GM19328 (cell line): ENCODE results near the gene APOBEC3A.
"Not testable (repeated sequence)": the region's sequence is repeated elsewhere in the genome, so short reads cannot be mapped to it uniquely, and the experiment has no call there.

Source experiments
- ATAC-seq: cut with Tn5 transposase; IDR thresholded peaks from one replicate; pipeline ENCODE4 v1.9.1; 2021; ENCODE audit warnings: mild to moderate bottlenecking, moderate library complexity; ENCODE audit not compliant: unreplicated experiment

The APOBEC3A gene

DNA sequence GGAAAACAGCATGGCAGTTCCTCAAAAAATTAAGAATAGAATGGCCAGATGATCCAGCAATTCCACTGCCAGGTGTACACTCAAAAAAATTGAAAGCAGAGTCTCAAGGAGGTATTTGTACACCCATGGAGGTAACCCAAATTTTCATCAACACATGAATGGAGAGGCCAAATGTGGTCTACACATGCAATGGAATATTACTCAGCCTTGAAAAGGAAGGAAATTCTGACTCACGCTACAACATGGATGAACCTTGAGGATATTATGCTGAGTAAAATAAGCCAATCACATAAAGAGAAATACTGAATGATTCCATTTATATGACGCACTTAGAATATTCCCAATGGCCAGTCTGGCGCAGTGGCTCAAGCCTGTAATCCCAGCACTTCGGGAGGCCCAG is 19.9 kb downstream of the APOBEC3A start:
- ATAC-seq = not testable (repeated sequence)

DNA sequence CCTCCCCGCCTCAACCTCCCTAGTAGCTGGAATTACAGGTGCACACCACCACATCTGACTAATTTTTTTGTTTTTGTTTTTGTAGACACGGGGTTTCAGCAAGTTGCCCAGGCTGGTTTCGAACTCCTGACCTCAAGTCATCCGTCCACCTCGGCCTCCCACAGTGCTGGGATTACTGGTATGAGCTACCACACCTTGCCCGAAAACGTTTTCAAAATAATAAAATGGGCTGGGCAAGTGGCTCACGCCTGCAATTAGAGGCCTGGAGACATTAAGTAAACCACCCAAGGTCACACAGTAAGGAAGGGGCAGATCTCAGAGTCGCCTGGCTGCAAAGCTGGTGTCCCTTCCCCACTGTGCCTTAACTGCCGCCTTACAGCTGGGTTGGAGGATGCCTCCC is 23.2 kb downstream of the APOBEC3A start:
- ATAC-seq = not testable (repeated sequence)

DNA sequence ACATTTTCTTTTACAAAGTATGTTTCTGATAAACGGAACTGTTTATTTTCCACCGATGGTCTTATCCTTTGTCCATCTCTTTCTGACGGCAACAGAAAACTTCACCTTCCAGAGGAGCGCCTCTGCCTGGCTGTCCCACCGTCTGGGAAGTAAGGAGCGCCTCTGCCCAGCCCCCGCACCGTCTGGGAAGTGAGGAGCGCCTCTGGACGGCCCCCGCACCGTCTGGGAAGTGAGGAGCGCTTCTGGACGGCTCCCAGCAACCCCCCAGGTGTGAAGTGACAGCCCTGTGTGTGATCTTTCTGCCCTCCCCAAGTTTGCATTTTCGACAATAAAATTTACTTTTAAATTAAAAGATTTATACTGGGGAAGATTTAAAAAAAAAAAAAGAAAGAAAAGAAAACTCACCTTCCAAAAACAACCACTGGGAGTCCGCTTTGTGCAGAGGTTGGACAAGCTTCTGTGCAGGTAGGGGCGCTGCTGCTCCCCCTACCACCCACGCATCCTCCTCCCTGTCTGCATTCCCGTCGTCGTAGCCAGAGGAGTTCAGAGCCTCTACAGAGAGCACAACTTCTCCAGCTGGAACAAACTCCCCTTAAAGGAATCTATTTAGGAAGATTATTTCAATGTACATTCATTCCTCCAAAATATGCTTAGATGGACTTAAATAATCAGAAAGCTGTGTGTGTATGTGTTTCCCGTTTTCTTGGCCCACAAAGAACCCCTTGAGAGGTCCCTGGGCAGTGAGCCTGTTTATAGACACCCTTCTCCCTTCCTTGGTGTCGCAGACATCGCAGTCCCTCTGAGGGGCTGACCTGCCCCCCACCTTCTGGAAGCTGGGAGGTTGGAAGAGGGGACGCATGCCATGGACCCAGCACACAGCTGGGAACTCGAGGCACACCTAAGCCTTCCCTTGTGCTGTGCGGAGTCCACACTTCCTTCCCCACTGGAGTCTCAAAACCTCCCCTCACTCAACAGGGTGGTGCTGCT is 23.9 kb downstream of the APOBEC3A start:
- ATAC-seq = no peak

DNA sequence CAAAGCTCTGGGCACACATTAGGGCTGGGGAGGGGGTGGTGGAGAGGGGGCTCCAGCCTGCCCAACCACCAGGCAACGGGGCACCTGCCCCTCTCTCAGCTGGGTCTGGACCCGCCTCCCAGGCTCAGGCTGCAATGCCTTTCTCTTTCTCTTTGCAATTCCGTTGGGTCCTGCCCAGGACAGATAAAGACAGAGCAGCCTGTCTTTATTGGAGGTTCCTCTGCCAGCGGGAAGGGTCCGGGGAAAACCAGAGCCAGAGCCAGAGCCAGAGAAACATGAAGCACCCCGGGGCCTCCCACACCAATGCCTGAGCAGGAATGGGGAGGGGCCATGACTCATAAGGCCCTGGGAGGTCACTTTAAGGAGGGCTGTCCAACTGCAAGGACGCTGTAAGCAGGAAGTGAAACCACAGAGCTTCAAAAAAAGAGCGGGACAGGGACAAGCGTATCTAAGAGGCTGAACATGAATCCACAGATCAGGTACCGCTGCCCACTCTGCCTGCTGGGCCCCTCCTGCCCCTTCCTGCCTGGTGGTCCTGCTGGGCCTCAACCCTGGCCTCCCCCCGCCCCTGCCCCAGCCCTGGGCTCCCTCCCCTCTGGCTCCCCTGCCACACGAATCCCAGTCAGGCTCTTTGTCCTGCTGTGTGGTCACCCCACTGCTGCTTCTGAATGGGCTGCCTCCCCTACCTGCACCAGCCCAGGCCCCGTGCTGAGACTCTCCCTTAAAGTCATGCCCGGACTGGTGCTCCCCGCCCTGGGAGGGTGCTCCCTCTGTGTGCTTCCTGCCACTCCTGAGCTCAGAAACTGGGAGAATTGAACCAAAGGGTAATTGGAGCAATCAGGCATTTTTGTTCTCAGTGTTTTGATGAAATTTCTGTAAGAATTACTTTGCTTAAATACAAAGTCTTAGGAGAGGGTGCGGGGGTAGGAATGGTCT is 24.9 kb downstream of the APOBEC3A start, which contains the start of gene APOBEC3B:
TSS of gene APOBEC3B (plus strand) at position 356 of the 936 bp plus-strand sequence. CDS start at position 463, 107 bp downstream.
- no peak for ATAC-seq

DNA sequence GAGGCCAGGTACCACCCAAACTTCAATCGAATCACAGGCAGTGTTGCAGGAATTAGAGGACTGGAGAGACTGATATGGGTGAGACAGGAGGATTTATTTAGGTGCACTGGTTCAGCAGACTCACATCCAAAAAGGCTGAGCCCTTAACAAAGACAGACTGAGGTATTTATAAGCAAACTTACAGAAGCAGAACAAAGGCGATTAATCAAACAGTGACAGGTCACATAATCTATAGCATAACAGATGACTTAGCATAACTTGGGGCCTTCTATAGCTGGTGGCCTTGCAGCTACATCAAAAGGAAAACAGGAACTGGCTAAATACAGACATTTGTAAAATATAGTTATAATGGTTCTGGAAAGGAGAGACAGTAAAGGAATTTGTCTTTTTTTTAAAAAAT is 26.8 kb downstream of the APOBEC3A start:
- ATAC-seq = no peak

DNA sequence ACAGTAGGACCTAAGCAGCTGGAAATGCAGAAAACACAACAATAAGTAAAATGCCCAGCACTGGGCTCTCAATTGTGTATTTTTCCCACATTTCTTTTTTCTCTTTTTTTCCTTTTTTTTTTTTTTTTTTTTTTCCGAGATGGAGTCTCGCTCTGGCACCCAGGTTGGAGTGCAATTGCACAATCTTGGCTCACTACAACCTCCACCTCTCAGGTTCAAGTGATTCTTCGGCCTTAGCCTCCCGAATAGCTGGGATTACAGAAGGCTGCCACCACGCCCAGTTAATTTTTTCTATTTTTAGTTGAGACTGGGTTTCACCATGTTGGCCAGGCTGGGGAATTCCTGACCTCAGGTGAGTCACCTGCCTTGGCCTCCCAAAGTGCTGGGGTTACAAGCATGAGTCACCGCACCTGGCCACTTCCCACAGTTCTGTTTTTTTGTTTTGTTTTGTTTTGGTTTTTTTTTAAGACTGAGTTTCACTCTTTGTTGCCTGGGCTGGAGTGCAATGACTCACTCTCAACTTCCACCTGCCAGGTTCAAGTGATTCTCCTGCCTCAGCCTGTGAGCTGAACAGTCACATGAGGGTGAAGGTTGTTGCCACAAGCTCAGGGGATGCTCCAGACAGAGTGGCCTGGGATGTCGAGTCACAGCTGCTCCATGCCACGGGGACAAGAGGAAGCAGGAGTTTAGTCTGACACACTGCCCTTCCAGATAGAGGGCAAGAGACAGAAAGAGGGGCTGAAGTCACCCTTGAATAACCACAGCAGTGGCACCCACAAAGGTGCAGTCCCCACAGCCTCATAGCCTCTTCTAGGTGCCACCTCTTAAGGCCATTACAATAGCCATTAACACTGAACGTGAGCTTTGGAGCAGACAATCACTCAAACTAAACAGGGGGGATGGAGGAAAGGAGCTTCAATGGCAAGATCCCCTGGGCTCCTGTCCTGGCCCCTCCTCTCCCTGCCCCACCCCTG is 27.7 kb downstream of the APOBEC3A start:
- not testable (repeated sequence) for ATAC-seq

DNA sequence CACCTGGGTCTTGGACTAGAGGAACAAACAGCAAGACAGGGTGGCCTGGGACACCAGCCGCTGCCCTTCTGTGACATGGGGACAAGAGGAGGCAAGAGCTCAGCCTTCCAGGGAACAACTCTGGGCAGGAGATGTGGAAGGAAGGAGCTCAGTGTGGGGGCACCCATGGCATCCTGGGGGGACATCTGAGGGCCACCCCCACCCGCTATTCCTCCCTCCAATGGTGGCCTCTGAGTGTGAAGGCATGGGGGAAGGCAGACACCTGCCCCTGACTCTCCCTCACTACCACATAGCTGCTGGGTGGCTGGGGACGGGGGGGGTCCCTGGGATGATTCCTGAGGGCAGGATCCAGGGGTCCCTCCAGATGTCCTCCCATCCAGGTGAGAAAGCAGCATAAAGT is 29.2 kb downstream of the APOBEC3A start:
- ATAC-seq = no peak

DNA sequence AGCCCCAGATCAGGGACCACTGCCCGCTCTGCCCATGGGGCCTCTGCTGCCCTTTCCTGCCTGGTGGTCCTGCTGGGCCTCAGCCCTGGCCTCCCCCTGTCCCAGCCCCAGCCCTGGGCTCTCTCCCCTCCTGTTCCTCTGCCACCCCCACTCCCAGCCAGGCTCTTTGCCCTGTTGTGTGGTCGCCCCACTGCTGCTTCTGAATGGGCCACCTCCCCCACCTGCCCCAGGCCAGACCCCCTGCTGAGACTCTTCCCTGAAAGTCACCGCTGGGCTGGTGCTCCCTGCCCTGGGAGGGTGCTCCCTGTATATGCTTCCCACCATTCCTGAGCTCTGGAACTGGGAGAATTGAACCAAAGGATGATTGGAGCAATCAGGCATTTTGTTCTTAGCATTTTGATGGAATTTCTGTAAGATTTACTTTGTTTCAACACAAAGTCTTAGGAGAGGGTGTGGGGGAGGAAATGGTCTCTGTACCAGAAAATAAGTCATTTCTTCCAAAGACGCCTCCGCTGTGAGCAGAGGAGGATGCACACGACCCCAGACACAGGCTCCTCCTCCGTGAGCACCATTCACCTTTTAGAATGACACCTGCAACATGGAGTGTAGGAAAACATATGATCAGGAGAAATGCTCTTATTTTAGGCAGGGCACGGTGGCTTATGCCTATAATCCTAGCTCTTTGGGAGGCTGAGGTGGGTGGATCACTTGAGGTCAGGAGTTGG is 29.9 kb downstream of the APOBEC3A start:
- ATAC-seq = no peak

DNA sequence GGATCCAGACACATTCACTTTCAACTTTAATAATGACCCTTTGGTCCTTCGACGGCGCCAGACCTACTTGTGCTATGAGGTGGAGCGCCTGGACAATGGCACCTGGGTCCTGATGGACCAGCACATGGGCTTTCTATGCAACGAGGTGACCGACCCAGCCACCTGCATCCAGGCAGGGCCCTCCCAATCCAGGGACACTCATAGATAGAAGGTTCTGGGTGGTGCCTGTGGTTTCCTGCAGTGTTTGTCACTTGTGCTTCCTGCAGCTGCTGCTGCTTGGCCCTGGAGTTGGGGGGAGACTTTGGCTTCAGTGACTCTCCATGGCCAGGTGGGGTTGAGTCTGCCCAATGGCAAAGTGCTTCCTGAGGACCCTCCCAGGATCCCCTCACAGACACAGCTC is 32.1 kb downstream of the APOBEC3A start:
- no peak for ATAC-seq

DNA sequence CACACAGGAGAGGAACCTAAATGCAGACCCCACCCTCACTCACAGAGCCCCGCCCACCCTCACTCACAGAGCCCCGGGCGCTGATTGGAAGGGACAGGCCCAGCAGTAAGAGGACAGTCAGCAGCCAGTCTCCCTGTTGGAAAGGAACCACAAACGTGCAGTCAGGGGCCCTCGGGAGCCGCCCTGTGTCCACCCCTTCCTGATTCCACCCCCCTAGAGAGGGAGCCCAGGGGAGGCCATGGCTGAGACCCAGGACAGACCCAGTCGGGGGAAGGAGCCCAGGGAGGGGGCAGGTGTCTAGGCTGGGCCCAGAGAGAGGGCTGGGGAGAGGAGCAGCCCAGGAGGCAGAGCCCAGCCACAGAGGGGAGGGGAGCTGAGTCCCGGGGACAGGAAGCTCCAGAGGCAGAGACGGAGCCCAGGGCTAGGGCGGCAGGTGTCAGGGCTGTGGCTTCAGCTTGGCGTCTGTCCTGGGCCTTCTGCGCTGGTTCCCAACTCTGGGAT is 35.5 kb downstream of the APOBEC3A start:
- ATAC-seq = not testable (repeated sequence)

DNA sequence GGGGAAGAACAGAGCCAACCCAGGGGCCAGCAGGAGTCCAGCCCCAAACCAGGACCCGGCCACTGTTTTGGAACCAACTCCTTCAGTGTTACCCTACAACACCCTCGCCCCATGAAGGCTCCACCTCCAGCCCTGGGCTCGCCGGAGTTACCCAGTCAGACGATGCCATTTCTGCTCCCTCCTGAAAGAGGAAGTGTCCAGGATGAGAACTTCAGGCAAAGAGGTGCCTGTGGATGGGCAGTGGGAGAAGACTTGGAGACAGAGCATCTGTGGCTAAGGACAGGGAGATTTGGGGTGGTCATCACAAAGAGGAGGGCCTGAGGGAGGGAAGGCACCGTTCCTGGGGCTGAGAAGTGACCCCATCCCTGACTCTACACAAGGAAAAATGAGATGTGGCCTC is 38.7 kb downstream of the APOBEC3A start:
- ATAC-seq = no peak

DNA sequence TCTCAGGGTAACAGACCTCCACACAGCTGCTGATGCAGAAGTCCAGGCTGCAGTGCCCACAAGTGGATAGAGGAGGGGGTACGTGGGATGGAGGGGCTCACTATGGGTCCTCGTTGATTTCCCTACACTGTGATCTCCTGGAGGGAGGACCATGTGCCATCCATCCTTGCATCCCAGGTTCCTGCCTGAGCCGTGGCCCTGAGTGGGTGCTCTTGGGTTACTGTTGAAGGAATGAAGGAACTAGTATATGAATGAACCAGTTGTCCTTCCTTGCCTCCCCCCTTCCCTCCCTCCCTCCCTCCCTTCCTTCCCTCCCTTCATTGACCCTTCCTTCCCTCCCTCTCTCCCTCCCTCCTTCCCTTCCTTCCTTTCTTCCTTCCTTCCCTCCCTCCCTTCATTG is 40.1 kb downstream of the APOBEC3A start:
- ATAC-seq = no peak

DNA sequence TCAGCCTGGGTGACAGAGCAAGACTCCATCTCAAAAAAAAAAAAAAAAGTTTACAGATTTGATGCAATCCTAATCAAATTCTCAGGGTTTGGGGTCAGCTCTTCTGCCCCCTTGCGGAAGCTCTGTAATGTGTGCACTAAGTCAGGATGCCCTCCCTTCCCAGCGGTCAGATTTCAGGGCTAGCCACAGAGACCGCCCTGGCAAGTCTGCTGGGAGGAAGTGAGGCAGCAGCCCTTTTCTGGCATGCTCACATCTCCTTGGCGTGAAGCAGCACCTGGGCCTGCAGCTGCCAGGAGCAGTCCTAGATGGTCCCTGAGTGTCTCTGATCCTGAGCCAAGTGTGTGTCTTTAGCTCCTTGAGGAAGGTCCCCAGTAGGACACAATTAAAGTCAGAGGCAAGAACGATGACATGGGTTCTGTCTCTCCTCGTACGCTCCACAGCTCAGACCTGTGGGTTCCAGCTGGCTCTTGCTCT is 45.8 kb downstream of the APOBEC3A start:
- ATAC-seq = no peak

DNA sequence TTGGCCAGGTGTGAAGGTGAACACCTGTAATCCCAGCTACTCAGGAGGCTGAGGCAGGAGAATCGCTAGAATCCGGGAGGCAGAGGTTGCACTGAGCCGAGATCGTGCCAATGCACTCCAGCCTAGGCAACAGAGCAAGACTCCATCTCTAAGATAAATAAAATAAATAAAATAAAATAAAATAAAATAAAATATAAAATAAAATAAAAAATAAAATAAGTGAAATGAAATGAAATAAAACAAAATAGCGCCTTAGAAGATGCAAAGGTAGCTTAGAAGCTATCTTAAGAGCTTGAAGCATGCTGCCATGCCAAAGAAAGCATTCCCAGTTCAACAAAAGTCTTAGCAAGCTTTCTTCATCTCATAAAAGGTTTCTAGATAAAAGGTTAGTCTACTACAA is 49.8 kb downstream of the APOBEC3A start:
- no peak for ATAC-seq

DNA sequence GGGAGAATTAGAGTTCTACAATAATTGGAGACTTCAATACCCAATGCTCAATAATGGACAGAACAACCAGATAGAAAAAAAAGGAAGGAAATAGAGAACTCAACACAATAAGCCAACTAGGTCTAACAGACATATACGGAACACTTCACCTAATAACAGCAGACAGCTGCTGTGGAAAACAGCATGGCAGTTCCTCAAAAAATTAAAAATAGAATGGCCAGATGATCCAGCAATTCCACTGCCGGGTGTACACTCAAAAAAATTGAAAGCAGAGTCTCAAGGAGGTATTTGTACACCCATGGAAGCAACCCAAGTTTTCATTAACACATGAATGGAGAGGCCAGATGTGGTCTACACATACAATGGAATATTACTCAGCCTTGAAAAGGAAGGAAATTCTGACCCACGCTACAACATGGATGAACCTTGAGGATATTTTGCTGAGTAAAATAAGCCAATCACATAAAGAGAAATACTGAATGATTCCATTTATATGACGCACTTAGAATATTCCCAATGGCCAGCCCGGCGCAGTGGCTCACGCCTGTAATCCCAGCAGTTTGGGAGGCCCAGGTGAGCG is 51.0 kb downstream of the APOBEC3A start:
- ATAC-seq = not testable (repeated sequence)

DNA sequence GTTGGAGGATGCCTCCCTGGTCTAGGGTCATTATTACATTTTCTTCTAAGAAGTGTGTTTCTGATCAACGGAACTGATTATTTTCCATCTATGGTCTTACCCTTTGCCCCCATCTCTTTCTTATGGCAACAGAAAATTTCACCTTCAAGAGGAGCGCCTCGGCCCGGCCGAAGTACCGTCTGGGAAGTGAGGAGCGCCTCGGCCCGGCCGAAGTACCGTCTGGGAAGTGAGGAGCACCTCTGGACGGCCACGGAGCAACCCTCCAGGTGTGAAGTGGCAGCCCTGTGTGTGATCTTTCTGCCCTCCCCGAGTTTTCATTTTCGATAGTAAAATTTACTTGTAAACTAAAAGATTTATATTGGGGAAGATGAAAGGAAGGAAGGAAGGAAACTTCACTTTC is 53.5 kb downstream of the APOBEC3A start:
- ATAC-seq = no peak
